ENCODE data around the gene LRP1.

LRP1 gene

DNA sequence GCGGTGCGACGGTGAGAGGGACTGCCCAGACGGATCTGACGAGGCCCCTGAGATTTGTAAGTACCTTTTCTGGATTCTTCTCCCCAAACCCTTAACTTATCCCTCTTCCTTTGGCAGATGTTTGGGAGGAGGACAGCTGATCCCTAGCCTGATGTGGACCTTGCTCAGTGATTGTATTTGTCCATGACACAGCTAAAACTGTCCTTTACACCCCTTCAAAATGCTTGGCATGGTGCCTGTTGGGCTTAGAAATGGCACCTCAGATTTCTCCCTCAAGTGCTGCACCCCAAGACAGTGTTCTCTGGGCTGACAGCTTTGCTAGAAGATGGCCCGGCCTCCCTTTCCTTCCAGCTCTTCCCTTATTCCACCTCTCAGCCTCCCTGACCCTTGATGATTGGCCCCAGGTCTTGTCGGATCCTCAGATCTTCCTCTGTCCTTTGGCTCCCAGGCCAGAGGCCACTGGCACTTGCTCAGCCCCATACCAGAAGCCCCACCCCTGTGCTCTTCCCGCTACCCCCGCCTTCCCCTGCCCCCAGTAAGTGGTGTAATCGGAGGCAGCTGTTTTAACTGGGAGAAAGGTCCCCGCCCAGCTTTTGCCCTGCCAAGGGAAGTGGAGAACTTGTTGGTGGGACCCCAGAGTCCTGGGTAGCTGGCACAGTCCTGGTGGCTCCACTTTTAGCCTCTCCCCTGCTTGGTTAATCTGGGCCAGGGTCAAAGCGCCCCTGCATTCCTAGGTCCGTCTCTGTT, 10.4 kb downstream of the LRP1 start:
- DNase-seq = no peak

GRCh38 chr12:57139796-57140649, 11.7 kb downstream of the LRP1 start:
- DNase-seq = no peak

- DNase-seq = no peak
These were observed 13.0 kb downstream of the LRP1 start for GRCh38 chr12:57141249-57141648.

DNA sequence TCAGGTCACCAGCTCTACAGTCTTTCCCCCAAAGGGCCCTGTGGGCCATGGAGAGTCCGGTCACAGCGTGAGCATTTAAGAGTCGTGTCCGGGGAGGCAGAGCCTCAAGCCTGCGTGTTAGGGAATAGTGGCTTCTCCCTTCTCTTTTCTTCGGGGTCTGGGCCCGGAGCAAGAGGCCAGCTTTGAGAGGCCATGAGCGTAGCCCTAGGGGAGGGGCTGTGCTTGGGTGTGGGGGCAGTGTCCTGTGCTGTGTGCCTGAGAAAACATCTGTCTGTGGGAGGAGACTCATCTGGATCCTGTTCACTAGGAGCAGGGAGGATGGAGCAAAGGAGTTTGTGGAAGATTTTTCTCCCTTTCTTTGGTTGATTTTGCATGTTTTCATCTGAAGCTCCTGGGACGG, 13.8 kb downstream of the LRP1 start:
- no peak for DNase-seq

DNA sequence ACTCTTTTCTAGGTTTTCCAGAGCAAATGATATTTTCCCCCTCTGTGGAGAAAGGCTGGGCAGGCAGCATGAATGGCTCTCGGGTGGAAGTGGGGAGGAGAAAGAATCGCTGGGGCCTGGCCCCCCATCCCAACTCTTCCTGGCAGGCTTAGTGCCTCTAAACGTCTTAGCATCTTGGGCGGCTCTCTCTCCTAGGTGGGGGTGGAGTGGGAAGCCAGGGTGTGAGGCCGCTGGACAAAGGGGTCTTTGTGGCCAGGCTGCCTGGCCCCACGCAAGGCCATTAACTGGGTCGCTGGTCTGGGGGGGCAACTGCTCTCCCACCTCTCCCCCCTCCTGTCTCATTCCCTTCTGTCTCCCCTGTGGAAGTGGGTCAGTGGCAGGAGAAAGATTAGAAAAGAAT, 14.4 kb downstream of the LRP1 start:
- DNase-seq = no peak

DNA sequence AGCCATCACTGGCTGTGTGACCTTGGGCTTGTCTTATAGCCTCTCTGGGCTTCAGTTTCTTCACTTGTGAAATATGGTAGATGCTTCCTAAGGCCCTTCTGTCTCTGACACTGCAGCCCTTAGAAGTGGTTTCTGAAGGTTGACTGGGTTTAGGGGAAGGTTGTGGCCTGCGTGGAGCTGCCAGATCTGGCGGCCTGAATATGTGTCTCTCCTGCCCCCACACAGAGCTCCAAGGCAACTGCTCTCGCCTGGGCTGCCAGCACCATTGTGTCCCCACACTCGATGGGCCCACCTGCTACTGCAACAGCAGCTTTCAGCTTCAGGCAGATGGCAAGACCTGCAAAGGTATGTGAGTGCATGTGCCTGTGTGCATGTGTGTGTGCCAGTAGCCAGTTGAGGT, 15.2 kb downstream of the LRP1 start:
- no peak for DNase-seq

DNA sequence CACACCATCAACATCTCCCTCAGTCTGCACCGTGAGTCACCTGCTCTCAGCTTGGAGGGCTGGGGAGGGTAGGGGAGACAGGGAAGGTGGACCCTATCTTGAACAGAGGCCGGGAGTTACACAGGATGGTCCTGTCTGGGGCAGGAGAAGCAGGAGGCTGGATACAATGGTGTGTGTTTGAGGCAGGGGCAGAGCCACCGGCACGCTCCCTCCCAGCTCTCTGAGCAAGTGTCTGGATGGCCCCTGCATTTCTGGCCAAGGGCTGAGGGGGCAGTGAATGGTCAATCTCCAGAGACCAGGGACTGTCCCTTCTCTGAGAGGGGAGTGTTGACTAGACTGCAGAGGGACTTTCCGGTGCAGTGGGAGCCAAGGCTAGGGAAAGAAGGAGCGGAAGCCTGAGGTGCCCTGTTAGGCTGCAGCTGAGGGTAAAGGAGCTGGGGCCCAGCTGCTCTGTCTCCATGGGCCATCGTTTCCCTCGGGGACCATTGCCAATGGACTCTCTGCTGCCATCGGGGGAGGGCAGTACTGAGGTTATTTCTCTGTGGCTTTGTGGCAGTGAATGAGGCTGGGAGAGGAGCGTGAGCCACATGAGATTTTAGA, 17.3 kb downstream of the LRP1 start:
- DNase-seq = no peak

DNA sequence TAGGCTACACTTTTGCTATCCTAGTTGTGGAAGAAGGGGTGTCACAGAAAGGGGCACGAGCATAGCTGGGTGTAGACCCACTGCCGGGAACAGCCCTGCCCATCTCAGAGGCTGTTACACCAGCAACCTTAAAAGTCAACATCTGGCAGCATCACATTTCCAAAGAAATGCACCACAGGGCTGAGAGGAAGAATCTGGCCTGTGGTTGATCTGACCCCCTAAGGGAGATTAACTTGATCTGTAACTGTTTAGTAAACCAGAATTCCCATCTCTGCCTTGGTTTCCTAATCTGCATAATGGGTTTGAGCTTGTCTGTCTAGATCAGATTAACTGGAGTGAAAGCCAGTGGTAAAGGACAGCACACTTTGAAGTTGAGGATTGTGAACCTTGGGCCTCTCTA, 17.8 kb downstream of the LRP1 start:
- no peak for DNase-seq

DNA sequence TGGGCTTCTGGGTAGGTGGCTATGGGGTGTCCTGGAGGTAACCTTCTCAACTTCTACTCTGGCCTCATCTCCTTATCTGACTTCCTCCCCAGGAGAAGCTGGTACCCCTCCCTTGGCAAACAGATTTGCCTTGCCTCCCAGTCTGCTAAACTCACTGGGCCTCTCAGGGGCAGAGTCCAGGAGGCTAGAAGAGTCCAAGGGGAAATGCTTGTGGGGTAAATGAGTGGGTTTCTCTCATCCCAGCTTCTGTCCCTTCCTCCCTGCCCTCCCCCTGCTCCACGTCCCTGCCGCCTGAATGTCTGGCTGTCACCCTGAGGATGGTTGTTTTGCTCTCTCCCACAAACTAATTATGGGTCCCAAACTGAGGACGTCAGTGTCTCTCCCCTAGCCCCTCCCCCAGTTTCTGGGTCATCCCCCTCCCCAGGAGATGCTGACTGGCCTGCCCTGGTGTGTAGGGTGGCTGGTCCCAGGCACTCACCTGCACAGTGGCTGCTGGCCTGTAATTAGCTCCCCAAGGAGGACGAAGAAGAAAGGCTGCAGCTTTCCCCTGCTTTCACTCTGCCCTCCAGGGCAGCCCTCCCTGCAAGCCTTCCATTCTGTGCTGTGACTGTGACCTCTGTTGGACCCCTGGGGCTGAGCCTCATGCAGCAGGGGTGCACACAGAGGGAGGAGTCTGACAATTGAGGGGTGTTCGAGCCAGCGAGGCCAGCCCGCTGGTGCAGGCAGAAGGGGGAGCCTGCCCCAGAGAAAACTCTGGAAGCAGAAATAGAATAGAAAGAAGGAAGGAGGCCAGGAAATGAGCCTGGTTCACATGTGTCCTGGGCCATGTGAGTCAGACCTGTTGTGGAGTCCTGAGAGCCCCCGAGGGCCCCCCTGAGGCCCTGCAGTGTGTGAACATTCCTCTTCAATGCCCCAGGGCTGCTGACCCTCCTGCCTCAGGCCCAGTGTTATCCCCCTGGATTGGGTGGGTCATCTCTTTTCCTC, 19.0 kb downstream of the LRP1 start, which contains the start of gene LRP1-AS:
Gene LRP1-AS (minus strand): TSS at position 659 of the 984 bp plus-strand sequence.
- no peak for DNase-seq

GRCh38 chr12:57148469-57149244, 20.4 kb downstream of the LRP1 start:
- DNase-seq = no peak

- no peak for DNase-seq
These were observed 21.1 kb downstream of the LRP1 start for GRCh38 chr12:57149245-57149900.

DNA sequence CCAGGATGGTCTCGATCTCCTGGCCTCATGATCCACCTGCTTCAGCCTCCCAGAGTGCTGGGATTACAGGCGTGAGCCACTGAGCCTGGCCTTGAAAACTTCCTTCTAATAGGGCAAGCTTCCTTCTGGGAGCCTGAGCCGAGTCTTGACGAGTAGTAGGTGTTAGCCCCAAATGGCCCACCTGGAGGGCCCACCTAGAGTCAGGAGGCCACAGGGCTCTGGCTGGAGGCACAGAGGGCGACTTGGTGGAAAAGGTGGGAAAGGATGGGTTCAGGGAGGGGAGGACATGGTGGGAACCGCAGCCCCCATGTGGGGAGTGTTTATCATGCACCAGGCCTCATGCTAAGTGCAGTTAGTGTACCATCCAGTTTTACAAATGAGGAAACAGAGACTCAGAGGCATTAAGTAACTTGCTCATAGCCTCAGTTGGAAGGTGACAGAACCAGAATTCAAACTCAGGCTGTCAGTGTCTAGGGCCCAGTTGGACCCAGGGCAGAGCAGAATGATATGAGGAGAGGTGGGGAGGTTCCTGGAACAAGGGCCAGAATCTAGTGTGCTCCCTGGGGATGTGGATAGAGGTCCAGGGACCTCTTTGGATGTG, 22.2 kb downstream of the LRP1 start:
- no peak for DNase-seq

GRCh38 chr12:57151741-57152630, 23.7 kb downstream of the LRP1 start:
- DNase-seq = no peak

GRCh38 chr12:57152639-57153038, 24.4 kb downstream of the LRP1 start:
- DNase-seq = no peak

GRCh38 chr12:57153415-57153997, 25.2 kb downstream of the LRP1 start:
- no peak for DNase-seq

GRCh38 chr12:57154076-57154475, 25.8 kb downstream of the LRP1 start:
- no peak for DNase-seq

DNA sequence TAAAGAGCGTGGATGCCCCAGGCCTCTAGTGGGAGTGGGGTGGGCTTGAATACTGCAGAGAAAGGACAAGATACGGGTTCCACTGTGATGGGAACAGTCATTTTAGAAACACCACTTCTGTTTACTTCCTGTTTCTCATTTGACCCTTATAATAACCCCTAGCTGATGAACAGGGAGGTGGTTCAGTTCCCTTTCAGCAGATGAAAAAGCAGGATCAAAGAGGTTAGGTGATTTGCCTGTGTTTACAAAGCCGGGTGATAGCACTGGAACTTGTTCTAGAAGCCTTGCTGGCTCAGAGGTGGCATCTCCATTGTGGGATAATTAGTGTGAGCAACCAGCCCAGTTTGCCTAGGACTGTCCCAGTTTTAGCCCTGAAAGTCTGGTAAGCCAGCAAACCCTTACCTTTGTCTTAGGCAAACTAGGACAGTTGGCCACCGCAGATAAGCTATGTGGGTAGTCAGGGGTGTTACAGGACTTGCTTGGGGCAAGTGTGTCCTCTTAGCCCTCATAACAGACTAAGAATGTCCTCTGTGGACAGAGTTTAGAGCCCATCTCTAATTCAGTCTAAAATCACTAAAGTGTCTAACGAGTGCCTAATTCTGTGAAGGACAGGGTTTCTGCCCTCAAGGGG, 26.6 kb downstream of the LRP1 start:
- DNase-seq = no peak

- no peak for DNase-seq
These were observed 28.6 kb downstream of the LRP1 start for GRCh38 chr12:57156701-57157403.
